Smooth muscle cell (in vitro differentiated cells): ENCODE measurements around the gene CD63. TPM values are rescaled to one million over a fixed set of nuclear protein-coding genes. Genes with fewer than 3 reads are reported as not detected.
A peak's percentile ranks its signal among the peaks of the same experiment; 100 is the strongest.

ENCODE experiments used
- DNase-seq: peaks from one replicate; lab custom pipeline; 2025; ENCODE audit not compliant: unreplicated experiment; lab: John Stamatoyannopoulos, UW
- H2AFZ ChIP-seq: fragments of 200-600 bp; sonication (generic); 2 replicates; pipeline ENCODE4 v1.6.0; 2016; ENCODE audit warnings: antibody characterized with exemption, low read depth, mild to moderate bottlenecking
- H3F3A ChIP-seq: fragments of 200-600 bp; sonication (generic); 2 replicates; pipeline ENCODE4 v1.6.0; 2017; ENCODE audit warnings: antibody characterized with exemption, low read depth
- H3K27ac ChIP-seq: fragments of 200-600 bp; sonication (generic); 2 replicates; pipeline ENCODE4 v1.5.1; 2016; ENCODE audit warnings: low read depth, mild to moderate bottlenecking
- H3K27me3 ChIP-seq: fragments of 200-600 bp; sonication (generic); 2 replicates; pipeline ENCODE4 v1.6.1; 2016; ENCODE audit warnings: low read depth, mild to moderate bottlenecking
- H3K36me3 ChIP-seq: fragments of 200-600 bp; sonication (generic); 2 replicates; pipeline ENCODE4 v1.5.1; 2016; ENCODE audit warnings: low read depth
- H3K4me1 ChIP-seq: fragments of 200-600 bp; sonication (generic); 2 replicates; pipeline ENCODE4 v1.5.1; 2016; ENCODE audit warnings: low read depth
- H3K4me2 ChIP-seq: fragments of 200-600 bp; sonication (generic); 2 replicates; pipeline ENCODE4 v1.6.0; 2016; ENCODE audit warnings: mild to moderate bottlenecking
- H3K4me3 ChIP-seq: fragments of 200-600 bp; sonication (generic); 2 replicates; pipeline ENCODE4 v1.5.1; 2016; ENCODE audit warnings: mild to moderate bottlenecking
- H3K79me2 ChIP-seq: fragments of 200-600 bp; sonication (generic); 2 replicates; pipeline ENCODE4 v1.6.0; 2016; ENCODE audit warnings: low read depth, mild to moderate bottlenecking
- H3K9ac ChIP-seq: fragments of 200-600 bp; sonication (generic); 2 replicates; pipeline ENCODE4 v1.6.0; 2016; ENCODE audit warnings: low read depth
- H3K9me3 ChIP-seq: fragments of 200-600 bp; sonication (generic); replicated peaks from 2 replicates; pipeline ENCODE4 v1.5.1; 2016; ENCODE audit warnings: low read depth
- H4K20me1 ChIP-seq: fragments of 200-600 bp; sonication (generic); 2 replicates; pipeline ENCODE4 v1.6.0; 2016; ENCODE audit warnings: low read depth
- WGBS: methylation state at CpG from one replicate; pipeline ENCODE4 v1.1.7; 2016; ENCODE audit warnings: low lambda C conversion rate; 5-methylcytosine and 5-hydroxymethylcytosine counted together
- polyA plus RNA-seq: library from polyadenylated mRNA; unstranded; fragments of >200 nt; fragmentation: Nextera tagmentation; extraction: Ambion mirVana; gene quantifications from 2 replicates; pipeline ENCODE4 v1.2.1, GENCODE V29; 2016
- total RNA-seq: library from RNA; depleted of rRNA; stranded (reverse); fragments of >200 nt; gene quantifications from 2 replicates; pipeline ENCODE4 v1.2.3, GENCODE V29; 2014
- TF ChIP-seq, protein P1 (sequence below): fragments of 200-600 bp; sonication (generic); IDR thresholded peaks from 2 replicates; pipeline ENCODE4 v1.5.1; 2017; ENCODE audit warnings: borderline replicate concordance, mild to moderate bottlenecking, antibody characterized with exemption; ENCODE audit not compliant: insufficient read depth, poor library complexity, severe bottlenecking

Gene CD63
- total and polyA plus RNA-seq, 2 experiments from 2014 or later: 1,107 to 2,317 TPM

GRCh38 chr12:55724940-55725309, 3.9 kb downstream of the CD63 start:
- Histone ChIP-seq H4K20me1 (peaks cover 62% of the 10 kb centered on the region), H3K9ac (no peak overlapping the region), H3K36me3 (peaks cover 3% of the 10 kb centered on the region), H2AFZ (no peak overlapping the region), H3K27ac (no peak overlapping the region), H3K4me3 (no peak overlapping the region), H3F3A (peaks cover 49% of the 10 kb centered on the region), H3K27me3 (no peaks in the 10 kb centered on the region), H3K4me2 (no peak overlapping the region), H3K79me2 (peaks cover 31% of the 10 kb centered on the region), H3K9me3 (no peaks in the 10 kb centered on the region), H3K4me1 (peaks cover 9% of the 10 kb centered on the region)
- TF ChIP-seq, protein P1, sequence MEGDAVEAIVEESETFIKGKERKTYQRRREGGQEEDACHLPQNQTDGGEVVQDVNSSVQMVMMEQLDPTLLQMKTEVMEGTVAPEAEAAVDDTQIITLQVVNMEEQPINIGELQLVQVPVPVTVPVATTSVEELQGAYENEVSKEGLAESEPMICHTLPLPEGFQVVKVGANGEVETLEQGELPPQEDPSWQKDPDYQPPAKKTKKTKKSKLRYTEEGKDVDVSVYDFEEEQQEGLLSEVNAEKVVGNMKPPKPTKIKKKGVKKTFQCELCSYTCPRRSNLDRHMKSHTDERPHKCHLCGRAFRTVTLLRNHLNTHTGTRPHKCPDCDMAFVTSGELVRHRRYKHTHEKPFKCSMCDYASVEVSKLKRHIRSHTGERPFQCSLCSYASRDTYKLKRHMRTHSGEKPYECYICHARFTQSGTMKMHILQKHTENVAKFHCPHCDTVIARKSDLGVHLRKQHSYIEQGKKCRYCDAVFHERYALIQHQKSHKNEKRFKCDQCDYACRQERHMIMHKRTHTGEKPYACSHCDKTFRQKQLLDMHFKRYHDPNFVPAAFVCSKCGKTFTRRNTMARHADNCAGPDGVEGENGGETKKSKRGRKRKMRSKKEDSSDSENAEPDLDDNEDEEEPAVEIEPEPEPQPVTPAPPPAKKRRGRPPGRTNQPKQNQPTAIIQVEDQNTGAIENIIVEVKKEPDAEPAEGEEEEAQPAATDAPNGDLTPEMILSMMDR: no peak
- WGBS: 88% methylated on average over 3 of the region's 3 CpGs
- no peak for DNase-seq

DNA sequence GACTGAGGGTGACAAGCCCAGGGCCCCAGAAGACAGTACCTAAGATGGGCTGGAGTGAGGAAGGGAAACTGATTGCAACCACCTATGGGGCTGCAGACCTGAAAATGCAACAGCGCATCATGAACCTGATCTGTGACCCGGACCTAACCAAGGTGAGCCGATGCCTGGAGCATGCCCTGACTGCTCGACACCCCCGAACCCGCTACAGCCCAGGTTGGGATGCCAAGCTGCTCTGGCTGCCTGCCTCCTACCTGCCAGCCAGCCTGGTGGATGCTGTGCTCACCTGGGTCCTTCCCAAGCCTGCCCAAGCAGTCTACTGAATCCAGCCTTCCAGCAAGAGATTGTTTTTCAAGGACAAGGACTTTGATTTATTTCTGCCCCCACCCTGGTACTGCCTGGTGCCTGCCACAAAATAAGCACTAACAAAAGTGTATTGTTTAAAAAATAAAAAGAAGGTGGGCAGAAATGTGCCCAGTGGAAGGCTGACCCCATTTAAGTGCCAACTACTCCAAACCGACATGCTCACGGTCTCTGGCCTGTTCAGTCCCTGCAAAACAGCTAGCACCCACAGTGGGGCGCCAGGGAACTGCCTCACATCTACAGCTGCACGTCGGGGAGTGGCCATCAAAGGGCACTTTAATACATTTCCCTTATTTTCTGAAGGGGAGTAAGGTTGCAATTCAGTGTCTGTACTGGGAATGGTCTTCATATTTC, 4.4 kb downstream of the CD63 start:
- Histone ChIP-seq H3K27ac (no peak overlapping the region), H3K4me2 (no peak overlapping the region), H3K9me3 (no peaks in the 10 kb centered on the region), H3K4me3 (no peak overlapping the region), H2AFZ (no peak overlapping the region), H3F3A (peaks cover 51% of the 10 kb centered on the region), H3K27me3 (no peaks in the 10 kb centered on the region), H3K36me3 (peaks cover 3% of the 10 kb centered on the region), H3K4me1 (peaks cover 9% of the 10 kb centered on the region), H3K9ac (no peak overlapping the region), H3K79me2 (peaks cover 31% of the 10 kb centered on the region), H4K20me1 (peaks cover 62% of the 10 kb centered on the region)
- TF ChIP-seq, protein P1: peak; percentile 33
- 78% methylated on average over 11 of the region's 11 CpGs for WGBS
- no peak for DNase-seq

- H3K4me3 ChIP-seq: no peak overlapping the region
Observed at GRCh38 chr12:55723516-55724225, 5.1 kb downstream of the CD63 start.

More at GRCh38 chr12:55723516-55724225, 5.1 kb downstream of the CD63 start:
- TF ChIP-seq, protein P1: no peak
- H3K27me3 ChIP-seq: no peaks in the 10 kb centered on the region
- peaks cover 62% of the 10 kb centered on the region for H4K20me1 ChIP-seq
- H3K9ac ChIP-seq: no peak overlapping the region
- H2AFZ ChIP-seq: no peak overlapping the region
- peaks cover 10% of the 10 kb centered on the region for H3K4me1 ChIP-seq
- no peak overlapping the region for H3K4me2 ChIP-seq
- no peak for DNase-seq
- H3F3A ChIP-seq: peaks cover 49% of the 10 kb centered on the region
- no peaks in the 10 kb centered on the region for H3K9me3 ChIP-seq
- 93% methylated on average over 10 of the region's 10 CpGs for WGBS
- peaks cover 3% of the 10 kb centered on the region for H3K36me3 ChIP-seq
- H3K79me2 ChIP-seq: peaks cover 31% of the 10 kb centered on the region
- H3K27ac ChIP-seq: no peak overlapping the region
